ENCODE results near the gene RABGAP1L.

Gene RABGAP1L

DNA sequence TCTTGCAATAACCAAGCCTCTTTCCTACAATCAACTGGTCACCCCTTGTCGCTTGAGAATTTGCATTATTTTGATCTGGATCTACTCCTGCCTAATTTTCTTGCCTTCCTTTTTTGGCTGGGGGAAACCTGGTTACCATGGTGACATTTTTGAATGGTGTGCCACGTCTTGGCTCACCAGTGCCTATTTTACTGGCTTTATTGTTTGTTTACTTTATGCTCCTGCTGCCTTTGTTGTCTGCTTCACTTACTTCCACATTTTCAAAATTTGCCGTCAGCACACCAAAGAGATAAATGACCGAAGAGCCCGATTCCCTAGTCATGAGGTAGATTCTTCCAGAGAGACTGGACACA lies 289.2 kb downstream of the RABGAP1L start:
- no peak for TF ChIP-seq CTCF (IDR thresholded peaks at IDR 0.05; ENCODE audit: low read depth, low read length)
- H3K4me3 ChIP-seq (replicated peaks in 1 of 2; ENCODE audit: low read depth in 2 of 2, low read length in 2 of 2), result no peak overlapping the region

DNA sequence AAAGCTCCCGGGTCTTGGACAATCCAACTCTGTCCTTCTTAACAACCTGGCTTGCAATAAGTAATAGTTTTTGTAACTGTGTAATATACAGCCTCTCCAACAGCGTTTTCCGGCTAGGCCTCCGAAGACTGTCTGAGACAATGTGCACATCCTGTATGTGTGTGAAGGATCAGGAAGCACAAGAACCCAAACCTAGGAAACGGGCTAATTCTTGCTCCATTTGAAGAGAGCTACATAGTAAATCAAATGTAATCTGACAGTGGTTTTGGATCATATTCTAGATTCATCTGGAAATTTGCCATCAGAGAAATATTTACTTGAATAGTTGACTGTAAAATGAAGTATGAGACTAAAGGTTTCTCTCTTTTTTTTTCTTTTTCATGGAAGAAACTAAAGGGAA lies 289.7 kb downstream of the RABGAP1L start:
- H3K4me3 ChIP-seq (replicated peaks in 1 of 2; ENCODE audit: low read depth in 2 of 2, low read length in 2 of 2), result no peak overlapping the region
- no peak for TF ChIP-seq CTCF (IDR thresholded peaks at IDR 0.05; ENCODE audit: low read depth, low read length)
- peak in 1 of 2 donors; percentile 5 for DNase-seq (ENCODE audit: low read depth in 2 of 2)

More for the DNA sequence above, 289.2 kb downstream of the RABGAP1L start:
- DNase-seq (ENCODE audit: low read depth in 2 of 2), result no peak

DNA sequence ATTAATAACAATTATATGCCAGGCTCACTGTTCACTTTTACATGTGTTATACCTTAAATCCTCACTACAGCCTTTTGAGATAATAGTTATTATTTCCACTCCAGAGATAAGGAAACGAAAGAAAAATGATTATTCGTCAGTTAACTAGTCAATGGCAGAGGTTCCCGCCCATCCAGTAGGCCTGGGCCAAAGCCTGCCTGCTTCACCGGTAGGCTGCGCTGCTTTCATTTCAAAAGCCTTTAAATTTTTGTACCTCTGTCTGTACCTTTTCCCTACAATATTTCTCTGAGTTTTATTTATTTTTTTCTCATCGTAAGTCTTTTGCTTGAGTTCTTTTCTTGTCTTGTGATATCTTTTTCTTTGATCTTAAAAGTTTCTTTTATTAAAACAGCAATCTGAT lies 292.1 kb downstream of the RABGAP1L start:
- no peak for TF ChIP-seq CTCF (IDR thresholded peaks at IDR 0.05; ENCODE audit: low read depth, low read length)
- no peak for DNase-seq (ENCODE audit: low read depth in 2 of 2)
- H3K4me3 ChIP-seq (replicated peaks in 1 of 2; ENCODE audit: low read depth in 2 of 2, low read length in 2 of 2), result no peak overlapping the region

DNA sequence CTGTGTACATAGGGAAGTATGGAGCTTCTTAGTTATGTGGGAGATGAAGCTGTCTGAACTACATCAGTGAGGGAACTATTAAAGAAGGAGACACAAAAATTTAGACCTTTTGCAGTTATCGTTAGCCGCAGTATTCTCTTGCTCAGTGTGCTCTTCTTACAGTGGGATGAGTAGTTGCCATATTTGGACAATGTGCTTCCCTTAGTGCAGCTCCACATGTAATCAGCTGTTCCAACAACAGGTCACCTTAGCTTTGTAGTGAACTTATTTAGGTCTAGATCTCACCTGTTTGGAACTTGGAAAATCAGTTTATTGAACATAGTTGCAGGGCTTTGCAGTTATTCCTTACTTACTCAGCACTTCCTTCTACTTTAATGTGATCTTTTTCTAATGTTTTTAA lies 306.5 kb downstream of the RABGAP1L start:
- DNase-seq (ENCODE audit: low read depth in 2 of 2), result no peak
- no peak overlapping the region for H3K4me3 ChIP-seq (replicated peaks in 1 of 2; ENCODE audit: low read depth in 2 of 2, low read length in 2 of 2)
- no peak for TF ChIP-seq CTCF (IDR thresholded peaks at IDR 0.05; ENCODE audit: low read depth, low read length)

- no peak overlapping the region for H3K4me3 ChIP-seq (replicated peaks in 1 of 2; ENCODE audit: low read depth in 2 of 2, low read length in 2 of 2)
- no peak for TF ChIP-seq CTCF (IDR thresholded peaks at IDR 0.05; ENCODE audit: low read depth, low read length)
- no peak for DNase-seq (ENCODE audit: low read depth in 2 of 2)
Measured at GRCh38 chr1:174466607-174467006, 307.3 kb downstream of the RABGAP1L start.

DNA sequence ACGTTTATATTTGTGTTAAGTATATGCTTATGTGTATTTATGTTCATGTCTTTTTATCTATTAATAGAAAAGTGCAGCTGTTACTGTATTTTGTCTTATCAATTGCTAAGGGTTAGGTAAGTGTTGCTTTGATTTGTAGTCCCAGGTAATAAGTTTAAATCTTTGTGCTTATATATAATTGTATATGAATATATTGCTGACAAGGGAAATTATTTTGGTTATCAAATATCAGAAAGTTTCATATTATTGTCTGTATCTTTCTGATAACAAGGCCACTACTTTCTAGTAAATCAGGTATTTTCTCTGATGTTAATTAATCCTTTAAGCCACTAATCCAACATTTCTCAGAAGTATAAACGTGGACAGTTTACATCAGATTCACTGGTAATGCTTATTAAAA lies 309.7 kb downstream of the RABGAP1L start:
- no peak overlapping the region for H3K4me3 ChIP-seq (replicated peaks in 1 of 2; ENCODE audit: low read depth in 2 of 2, low read length in 2 of 2)
- TF ChIP-seq CTCF (IDR thresholded peaks at IDR 0.05; ENCODE audit: low read depth, low read length), result no peak
- DNase-seq (ENCODE audit: low read depth in 2 of 2), result no peak

DNA sequence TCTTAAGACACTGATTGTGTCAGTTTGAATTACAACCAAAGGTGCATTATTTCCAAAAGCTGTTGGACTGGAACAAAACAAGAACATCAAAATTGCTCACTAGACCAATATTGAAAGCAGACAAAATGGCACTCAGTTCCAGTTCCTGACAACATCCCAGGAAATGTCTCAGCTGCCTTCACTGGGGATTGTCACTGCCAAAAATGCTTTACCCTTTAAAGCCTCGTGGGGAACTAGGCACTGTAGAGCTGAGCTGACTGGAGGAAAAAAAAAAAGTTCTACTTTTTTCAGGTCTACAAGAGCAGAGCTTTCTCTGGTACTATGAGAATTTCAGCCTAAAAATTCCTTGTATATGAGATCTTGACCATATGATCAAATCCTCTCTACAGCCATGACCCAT lies 310.4 kb downstream of the RABGAP1L start:
- DNase-seq (ENCODE audit: low read depth in 2 of 2), result peak; percentile 3 to 8
- no peak for TF ChIP-seq CTCF (IDR thresholded peaks at IDR 0.05; ENCODE audit: low read depth, low read length)
- no peak overlapping the region for H3K4me3 ChIP-seq (replicated peaks in 1 of 2; ENCODE audit: low read depth in 2 of 2, low read length in 2 of 2)
